Right forelimb (tissue), 1 donor: ENCODE data around the gene PISD.

Source experiments
- DNase-seq: peaks from one replicate; pipeline ENCODE4 v3.0.0-alpha.2; 2018

Gene PISD

DNA sequence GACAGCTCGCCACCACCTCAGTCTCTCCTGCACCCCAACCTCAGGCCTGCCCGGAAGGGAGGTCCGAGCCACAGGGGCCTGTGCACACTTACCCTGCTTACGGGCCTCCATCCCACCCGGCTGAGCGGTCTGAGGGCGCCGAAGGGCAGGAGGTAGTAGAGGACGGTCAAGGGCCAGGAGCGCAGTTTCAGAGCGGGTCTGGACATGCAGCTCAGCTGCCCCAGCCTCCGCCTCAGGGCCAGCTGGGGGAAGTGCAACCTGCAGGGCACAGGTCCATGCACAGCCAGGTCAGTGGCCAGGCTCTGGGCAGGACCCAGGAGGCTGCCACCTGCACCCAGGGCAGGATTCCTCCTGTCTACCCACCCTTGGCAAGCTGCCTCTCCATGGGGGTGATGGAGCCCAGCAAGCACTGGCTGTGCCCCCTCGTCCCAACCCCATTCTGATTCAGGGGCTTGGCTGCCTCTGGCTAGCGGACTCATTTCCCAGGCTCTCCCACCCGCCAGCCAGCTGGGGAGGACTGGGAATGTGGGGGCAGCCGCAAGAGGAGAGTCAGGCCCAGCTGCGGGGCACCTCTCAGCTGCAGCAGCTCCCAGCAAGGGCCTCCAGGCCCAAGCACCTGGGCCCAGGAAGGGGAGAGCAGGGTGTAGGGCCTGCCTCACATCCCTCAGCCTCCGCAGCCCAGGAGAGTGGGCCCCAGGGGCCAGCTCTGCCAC lies 38.3 kb downstream of the PISD start:
- DNase-seq = no peak

DNA sequence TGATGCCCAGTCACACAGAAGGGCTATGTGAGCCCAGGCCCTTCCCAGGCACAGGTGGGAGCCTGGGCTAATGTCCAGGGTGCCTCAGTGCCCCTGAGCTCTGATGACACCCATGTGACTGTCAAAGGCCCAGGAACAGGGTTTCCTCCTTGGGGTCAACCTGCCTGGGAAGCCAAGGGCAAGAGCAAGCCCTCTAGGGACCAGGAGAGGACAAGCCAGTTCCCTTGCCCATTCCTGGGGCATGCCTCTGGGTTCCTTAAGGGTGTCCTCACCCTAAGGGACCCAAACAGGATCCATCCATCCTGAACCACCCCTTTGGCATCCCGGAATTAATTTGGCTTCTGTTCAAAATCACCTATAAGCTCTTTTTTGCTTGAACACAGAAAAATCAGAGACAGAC lies 39.0 kb downstream of the PISD start:
- DNase-seq = no peak

DNA sequence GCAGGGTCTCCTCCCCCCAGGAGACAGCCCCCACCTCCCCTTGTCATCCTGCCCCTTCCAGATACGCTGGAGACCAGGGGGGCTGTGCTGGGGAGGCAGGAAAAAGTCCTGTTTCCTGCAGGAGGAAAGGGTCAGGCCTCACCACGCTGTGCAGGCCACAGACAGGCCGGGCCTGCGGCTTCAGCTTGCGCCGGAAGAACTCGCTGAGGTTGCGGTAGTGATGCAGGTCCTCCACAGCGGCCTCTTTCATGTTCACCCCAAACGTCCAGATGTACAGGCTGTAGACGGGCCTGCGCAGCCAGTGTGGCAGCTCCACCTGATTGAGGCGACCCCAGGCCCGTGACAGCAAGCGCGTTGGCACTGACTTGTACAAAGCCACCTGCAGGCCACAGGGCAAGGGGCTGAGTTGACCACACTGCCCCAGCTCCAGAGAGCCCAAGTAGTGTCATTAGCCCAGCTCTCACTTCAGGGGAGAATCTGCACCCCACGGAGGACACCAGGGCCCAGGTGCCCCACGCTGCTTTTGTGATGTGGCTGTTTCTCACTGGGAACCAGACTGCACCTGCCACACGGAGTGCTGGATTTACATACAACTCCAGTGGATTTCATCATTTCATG lies 40.4 kb downstream of the PISD start:
- DNase-seq = no peak

DNA sequence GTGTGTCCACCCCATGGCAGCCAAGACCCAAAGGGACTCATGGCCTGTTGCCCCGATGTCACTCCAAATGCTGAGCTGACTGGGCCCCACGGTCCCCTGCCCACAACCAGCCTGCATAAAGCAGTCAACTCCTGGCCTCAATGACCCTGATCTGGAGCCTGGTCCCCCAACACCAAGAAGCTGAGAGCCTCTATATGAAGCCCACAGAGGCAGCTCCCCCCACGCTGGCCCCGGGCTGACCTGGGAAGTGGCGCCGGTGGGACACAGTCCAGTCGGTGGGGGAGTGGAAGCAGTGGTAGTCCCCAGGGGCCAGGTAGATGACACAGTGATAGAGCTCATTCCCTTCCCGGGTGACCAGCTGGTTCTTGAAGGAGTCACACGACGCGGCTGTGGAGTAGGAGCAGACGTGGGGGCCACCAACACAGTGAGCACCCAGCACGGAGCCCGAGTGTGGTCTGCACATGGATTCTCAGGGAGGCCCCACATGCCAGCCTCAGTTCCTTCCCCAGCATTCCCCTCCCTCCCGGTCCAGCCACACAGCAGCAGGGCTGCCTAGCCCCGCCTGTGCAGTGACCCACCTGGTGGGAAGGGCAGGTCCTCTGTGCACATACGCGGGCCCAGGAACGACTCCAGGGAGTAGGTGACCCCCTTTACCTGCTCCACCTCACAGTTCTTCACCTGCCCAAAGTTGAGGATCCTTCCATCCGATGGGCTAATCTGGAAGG lies 41.1 kb downstream of the PISD start:
- DNase-seq = no peak

DNA sequence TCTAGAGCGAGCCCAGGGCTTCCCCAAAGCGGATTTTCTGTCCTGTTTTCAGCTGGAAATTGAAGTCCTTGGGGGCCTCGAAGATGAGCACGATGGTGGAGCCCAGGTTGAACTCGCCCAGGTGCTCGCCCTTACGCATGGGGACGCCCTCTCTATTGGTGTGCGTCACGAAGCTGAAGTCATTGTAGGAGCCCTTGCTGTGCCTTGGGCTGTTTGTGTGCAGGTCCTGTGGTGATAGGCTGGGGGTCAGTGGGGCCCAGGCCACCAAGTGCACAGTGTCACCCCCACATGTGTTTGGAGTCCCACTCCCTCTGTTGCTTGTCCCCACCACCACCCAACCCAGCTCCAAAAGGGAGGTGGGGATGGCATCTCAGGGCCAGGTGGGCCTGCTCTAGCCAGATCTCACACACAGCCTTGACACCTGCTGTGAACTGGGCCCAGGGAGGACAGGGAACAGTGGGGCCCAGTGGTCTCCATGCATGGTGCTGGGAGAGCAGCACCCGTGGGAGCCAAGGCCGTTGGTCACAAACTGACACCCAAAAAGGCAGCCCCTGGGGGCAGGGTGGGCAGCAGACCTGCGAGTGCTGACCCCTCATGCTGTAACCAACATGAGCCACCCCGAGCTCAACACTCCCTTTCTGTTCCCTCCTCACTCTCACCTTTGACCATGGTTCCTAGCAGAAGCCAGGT lies 42.3 kb downstream of the PISD start:
- DNase-seq = no peak

DNA sequence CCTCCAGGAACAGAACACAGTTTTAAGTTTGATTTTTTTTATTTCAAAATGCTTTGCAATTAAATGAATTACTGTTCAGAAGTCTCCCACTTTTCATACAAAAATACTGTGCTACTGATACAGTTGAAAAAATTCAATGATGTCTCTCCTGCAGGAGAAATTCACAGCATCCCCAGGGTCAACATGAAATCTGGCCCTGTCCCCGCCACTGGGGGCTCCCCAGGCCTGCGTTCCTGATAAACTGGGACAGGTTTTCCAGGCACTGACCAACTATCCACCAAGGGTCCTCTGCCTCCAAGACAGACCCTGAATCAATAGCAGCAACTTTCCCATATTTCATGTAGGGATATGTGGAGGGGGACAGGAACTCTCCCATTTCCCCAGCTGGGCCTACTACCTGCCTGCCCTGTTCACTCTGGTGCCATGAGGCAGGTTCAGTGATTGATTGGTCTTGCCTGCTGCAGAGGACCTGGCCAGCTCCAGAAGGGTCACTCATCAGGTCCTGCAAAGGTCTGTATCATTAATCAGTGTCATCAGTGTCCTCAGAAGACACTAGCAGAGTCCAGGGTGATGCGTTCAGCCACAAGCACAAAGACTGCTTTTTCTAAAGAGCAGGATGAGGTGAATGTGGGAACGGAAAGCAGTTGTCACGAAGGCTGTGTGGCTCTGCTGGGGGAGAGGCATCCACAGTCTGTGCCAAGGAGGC lies 43.4 kb downstream of the PISD start:
- DNase-seq = no peak

DNA sequence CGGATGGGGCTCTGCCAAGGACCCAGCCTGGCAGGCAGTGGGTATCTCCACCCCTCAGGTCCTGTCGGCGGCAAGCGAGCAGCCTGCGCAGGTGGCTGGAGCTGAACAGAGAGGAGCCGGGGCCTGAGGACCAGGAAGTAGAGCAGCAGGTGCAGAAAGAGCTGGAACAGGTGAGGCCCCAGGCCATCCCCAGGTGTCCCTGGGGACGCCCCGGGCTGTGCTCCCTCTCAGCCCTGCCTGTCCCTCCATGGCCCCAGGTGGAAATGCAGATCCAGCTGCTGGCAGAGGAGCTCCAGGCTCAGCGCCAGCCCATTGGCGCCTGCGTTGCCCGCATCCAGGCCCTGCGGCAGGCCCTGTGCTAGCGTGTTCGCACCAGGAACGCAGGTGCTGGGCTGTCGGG lies 44.0 kb downstream of the PISD start:
- no peak for DNase-seq

DNA sequence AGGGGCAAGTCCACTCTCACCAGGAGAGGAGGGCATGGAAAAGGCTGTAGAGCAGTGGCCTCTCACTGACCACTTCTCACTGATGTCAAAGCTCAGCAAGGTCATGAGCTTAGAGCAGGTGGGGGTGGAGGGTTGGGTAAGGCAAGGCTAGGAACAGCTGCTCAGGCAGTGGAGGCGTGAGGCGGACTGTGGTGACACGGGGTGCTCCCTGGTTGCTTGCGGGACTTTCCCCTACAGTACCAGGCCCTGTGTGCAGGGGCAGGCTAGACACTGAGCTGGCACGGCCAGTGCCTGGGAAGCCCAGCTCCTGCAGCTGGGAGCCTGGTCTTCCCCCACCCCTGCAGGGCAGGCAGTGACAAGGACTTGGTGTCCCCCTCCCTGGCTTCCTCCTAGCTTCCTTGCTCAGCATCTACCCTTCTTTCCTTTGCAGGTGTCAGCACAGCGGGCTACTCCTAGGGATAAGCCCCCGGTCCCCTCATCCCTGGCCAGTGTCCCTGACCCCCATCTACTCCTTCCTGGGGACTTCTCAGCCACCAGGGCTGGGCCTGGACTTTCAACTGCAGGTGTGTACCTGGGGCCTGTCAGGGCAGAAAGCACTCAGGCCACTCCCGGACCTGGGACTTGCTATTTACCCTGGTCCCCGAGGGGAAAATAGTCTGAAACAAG lies 45.6 kb downstream of the PISD start:
- no peak for DNase-seq

DNA sequence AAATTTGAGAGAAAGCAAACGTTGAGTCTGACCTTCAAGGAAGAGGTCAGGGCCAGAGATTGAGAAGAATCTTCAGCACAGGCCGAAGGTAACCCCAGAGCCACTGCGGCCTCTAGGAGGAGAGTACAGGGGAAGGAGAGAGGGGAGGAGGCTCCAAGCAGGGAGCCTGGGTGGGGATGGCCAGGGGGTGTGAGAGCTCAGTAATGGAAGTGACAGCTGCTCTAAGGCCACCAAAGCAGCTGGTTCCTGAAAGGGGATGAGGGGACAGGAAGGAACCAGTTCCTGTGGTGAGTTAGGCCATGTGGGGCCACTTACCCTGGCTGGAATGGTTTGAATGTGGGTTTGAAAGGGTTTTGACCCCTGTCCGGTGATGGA lies 46.1 kb downstream of the PISD start:
- no peak for DNase-seq

DNA sequence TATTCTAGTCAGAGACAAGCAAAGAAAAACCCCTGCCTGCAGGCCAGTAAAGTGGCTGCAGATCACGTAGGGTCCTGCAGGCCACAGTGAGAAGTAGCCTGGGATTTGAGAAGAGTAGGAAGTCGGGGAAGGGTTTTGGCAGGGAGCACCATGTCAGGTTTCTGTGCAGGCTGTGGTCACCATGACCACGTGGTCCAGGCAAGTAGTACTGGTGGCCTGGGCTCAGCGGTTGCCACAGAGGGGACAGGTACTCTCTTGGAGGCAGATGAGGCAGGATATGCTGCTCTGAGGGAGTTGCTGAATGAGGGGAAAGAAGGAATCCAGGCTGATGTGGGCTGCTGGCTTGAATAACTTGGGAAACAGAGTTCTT lies 46.5 kb downstream of the PISD start:
- DNase-seq = no peak

DNA sequence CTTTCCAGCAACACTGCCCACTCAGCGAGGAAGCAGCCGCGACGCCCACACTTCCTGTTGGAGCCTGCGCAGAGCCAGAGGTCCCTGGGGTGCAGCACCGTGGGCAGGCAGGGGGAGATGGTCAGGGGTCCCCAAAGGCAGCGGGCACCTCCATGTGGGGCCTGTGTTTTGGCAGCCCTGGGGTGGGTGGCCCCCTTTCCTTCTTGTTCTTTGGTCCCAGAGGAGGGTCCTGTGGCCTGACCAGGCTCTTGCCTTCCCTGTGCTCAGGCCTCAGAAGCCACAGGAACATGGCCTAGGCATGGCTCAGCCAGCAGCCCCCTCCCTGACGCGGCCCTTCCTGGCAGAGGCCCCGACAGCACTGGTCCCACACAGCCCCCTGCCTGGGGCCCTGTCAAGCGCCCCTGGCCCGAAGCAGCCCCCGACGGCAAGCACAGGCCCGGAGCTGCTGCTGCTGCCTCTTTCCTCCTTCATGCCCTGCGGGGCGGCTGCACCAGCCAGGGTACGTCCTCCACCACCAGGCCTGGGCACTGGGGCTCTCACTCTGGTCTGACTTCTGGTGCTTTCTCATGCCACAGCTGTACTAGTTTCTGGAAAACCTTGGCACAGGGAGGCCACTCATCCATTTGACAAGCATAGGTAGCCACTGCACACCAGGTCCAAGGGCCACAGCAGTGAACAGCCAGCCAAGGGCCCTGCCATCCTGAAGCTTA lies 47.1 kb downstream of the PISD start:
- DNase-seq = no peak

DNA sequence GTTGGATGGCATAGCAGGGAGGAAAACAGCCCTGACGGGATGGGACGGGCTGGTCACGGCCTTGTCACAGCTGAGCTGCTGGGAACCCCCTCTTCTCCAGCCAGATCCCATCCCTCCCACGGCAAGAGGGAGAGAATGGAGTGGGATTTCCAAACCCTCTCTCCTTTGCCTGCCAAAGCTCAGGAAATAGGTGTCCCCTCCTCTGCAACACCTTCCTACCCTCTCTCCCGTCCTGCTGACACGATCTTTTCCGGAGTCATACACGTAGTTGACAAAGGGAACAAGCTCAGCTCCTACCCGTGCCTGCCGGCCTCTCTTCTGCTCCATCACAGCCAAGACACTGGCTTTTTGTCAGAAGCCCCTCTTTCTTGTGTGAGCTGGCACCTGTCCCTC lies 48.1 kb downstream of the PISD start:
- DNase-seq = no peak

DNA sequence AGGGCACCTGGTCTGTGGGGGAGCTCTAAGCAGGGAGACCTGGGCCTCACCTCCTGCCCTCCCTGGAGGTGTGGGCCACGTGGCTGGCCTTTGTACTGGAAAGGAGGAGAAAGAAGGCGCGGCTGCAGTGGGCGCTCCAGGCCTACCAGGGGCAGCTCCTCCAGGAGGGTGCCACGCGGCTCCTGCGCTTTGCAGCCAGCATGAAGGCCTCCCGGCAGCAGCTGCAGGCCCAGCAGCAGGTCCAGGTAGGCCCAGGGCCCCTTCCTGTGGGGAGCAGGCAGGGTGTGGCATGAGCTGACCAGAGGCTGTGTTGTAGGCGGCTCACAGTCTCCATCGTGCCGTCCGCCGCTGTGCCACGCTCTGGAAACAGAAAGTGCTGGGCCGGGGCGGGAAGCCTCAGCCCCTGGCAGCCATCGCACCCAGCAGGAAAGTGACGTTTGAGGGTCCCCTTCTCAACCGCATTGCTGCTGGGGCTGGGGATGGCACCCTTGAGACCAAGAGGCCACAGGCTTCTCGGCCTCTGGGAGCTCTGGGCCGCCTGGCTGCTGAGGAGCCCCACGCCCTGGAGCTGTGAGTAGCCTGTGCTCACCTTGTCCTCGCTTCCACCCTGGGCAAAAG lies 48.6 kb downstream of the PISD start:
- no peak for DNase-seq

DNA sequence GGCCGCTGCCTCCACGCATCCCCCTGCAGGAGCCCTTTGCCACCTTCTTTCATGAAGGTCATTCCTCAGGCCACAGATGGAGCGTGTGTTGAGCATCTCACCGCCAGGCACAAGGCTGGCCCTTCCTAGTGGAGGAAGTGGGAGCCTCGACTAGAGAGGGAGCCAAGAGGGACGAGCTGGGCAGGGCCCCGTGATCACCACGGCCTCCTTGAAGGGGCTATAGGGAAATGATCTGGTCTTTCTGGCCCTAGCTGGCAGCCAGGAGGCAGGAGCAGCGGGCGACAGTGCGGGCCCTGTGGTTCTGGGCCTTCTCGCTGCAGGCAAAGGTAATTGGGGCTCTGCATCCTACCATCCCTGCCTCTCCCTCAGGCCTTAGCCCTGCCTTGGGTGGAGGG lies 49.1 kb downstream of the PISD start:
- DNase-seq = no peak

DNA sequence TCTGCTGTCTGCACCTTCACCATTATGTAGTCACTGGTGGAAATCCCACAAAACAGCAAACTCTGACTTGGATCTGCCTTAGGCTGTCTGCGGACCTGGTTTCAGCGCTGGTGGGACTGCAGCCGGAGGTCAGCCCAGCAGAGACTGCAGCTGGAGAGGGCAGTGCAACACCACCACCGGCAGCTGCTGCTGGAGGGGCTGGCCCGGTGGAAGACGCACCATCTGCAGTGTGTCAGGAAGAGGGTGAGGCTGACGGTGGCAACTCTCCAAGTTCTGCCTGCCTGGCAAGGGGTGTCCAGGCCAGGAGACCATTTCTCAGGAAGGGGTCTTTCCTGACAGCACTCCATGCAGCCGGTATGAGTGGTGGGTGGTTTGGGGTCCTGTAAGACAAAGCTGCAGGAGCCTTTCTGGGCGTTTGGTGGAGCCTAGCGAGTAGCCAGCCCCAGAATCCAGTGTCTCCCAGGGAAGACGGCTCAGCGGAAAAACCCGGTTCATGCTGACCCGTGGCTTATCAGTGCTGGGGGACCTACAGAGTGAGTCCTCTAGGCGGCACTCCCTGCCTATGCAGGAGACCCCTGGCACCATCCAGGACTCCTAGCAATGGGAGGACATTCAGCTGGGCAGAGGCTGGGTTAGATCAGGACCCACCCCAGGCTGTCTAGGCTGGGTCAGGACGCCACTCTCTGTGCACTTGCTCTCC lies 50.8 kb downstream of the PISD start:
- DNase-seq = no peak

DNA sequence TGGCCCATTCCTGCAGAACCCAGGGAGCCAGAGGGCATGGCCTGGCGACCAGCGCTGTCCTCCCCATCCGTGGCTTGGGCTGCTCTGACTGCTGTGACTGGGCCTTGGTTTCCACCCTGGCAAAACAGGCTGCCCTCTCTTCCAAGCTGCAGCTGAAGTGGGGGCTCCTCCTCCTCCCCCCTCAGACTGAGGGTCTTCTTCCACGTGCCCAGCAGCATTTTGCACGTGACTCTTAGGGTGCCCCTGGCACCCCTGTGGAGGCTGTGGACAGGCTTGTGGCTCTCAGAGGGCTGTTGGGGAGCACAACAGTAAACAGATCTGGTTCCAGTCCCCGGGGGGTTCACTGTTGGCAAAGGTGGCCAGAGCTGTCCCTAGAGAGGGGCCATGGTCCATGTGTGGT lies 51.4 kb downstream of the PISD start:
- no peak for DNase-seq

DNA sequence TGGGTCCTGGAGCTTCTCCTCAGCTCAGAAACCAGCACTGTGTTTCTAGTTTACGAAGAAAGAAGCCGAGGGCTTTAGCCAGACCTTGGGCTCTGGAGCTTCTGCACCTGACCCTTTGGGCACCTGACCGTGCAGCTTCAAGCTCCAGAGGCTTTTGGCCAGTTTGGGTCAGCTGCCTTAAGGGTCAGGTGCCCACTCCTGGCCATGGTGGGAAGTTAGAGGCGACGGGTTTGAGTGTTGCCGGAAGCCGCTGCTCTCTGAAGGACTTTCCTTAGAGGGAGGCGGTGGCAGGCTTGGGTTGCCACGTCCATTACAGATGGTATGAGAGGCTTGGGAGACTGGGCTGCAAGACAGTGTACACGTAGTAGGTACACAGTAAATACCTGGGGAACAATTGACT lies 52.3 kb downstream of the PISD start:
- DNase-seq = no peak

DNA sequence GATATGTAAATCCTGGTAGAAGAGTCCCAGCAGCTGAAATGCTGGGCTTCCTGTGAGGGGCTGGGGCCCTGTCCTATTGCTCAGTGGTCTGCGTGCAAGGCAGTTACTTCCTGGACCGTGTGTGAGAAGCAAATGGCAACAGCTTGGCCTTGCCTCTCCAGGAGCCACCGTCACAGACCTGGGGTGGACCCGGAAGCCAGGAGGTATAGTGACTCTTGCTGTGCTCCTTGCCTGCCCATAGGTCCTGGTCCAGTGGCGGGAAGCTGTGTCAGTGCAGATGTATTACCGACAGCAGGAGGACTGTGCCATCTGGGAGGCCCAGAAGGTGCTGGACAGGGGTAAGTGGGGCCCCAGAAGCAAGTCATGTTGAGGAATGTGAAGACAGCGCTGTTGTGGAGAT lies 54.3 kb downstream of the PISD start:
- DNase-seq = no peak

DNA sequence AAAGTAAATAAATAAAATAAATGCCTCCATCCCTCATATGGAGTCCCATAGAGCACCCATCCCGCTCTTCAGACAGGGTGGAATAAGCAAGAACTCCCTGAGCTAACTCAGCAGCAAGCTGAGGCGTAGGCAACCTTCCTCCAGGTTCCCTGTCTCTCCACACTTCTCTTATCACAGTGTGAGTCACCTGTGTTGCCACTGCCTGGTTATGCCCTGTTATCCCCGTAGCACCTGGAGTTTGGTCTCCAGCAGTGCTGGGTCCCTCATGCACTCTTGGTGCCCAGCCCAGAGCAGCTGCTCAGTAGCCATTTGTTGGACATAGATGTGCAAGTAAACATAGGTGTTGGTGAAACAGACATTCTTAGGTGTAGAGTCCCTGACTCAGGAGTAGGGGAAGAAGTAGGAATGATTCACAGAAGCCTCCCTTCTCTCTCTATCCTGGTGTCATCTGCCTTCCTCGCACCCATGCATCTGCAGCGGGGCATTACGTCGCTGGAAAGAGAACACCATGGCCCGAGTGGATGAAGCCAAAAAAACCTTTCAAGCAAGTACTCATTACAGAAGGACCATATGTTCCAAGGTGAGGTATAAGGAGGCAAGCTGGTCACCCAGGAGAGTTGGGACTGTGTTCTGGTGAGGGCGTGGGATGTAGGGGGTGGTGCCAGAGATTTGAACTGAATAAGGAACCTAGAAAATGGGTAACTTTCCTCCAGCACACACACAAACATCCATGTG lies 56.0 kb downstream of the PISD start:
- no peak for DNase-seq
